C1 segment of cervical spinal cord (tissue), 14 donors: ENCODE results near the gene CIAO2B.
"Not testable (repeated sequence)": the region's sequence is repeated elsewhere in the genome, so short reads cannot be mapped to it uniquely, and the experiment has no call there.

ENCODE experiments used
- DNase-seq, 14 donors: peaks; one replicate each; lab custom pipeline; 2025; lab: John Stamatoyannopoulos, UW

Gene CIAO2B

DNA sequence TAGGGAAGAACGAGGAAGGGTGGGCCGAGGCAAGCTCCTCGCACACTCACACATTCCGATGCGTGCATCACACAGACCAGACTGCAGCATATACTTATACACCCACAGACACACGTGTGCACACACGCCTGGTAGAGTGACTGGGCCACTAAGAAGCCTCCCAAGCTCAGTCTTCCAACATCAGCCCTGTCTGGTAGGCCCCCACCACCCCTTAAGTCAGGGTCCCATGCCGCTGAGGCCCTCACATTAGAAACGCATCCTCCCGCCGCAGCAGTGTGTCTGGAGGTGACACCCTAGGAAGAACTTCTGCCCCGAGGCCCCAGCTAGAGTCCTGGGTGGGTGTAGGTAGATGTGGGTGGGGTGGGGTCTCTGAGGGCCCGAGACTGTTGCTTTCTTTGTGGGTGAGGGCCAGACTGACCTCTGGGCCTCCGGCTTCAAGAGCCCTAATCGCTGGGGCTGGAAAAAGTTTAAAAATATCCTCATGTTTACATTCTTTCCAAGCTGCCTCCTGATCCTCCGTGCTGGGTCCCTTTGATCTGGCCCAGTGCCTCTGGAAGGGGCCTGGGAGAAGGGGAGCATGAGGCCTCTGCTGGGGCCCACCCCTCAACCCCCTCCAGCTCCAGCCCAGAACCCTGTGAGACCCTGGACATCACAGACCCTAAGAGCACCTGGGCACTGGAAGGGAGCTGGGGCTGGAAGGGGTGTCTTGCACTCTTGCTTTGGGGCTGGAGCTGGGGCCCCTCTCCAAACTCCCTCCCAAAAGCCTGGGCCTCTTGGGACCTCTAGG lies 29.2 kb downstream of the CIAO2B start:
- no peak for DNase-seq

DNA sequence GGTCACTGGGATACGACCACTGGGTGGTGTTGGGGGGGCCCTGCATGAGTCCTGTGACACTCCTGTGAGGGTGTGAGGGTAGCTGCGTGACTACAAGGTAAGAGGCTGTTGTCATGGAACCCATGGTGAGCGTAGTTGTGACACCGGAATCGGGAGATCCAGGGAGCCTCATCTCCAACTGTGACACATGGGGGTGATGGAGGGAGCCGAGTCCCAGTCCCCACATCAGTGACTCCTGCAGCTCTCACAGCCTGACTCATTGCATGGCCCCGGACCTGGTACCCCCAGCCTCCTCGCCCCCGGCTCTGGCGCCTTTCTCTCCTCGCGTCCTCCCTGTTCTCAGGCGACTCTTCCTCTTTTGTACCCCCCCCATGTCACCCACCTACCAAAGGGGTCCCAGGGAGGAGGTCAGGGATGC lies 29.8 kb downstream of the CIAO2B start:
- DNase-seq, result no peak

DNA sequence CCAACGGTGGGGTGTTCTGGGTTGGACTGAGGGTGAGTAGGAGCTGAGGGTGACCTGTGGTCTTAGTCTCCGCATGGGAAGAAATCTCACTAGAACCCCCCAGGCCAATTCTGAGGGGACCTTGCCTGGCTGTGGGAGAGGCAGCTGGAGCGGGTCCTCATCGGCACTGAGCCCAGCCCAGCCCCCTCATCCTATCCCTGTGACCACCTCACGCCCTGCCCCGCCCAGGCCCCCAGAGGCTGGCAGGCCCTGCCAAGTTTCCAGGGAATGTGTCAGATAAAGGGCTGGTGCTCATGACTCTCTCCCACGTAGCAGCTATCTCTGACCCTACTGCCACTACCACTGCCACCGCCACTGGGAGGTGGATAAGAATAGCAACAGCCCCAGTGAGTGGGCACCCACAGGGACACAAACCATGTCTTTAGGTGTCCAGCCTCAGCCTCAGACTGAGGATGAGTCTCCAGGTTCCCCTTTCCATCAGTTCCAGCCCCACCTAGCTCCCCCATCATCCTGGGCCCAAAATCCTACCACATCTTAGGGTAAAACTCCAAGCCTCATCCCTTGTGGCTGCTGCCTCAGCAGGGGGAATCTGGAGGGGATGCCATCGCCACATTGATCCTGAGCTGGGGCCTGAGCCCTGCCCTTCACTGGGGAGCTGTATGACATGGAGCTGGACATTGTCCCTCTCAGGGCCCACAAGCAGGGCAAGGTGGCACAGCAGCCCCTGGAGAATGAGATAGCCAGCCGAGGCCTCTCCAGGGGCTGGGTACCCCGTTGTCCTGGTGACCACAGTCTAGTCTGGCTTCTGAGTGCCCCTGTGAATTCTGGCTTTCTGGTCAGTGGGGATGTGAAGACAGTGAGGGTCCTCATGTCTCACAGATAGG lies 30.4 kb downstream of the CIAO2B start:
- no peak for DNase-seq

DNA sequence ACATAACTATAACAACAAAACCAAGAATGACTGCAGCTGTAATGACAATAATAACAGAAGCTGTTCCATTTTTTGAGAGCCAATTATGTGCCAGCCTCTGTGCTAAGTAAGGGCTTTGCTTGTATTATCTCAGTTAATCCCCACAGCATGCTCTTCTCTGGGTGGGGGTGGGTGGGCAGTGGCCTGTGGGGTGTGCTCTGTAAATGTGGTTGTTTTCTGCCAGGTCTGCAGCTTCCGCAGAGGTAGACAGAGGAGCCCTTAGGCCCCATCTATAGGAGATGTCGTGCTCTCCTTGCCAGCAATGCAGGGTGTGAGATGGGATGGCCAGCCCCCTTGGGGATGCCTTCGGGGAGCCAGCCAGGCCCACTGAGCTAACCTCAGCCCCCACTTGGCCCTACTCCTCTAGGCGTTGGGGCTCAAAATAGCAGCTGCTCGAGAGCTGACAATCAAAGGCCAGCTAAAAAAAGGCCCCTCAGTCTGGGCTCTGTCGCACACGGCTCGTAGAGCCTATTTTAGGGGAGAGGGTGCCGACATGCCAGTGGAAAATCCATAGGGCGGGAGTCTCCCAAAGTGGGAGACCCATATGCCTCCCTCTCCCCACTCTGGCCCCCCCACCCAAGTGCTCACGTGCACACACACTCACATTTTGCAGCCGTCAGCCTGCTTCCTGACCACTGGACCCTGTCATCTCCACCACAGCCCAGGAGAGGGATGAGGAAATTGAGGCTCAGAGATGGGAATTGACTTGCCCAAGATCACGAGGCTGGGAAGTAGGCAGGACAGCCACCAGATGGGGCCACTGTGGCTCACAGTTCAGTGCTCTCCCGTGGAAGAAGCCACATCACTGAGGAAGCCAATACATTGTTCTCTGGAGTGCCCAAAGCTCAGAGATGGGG lies 31.3 kb downstream of the CIAO2B start:
- no peak for DNase-seq

DNA sequence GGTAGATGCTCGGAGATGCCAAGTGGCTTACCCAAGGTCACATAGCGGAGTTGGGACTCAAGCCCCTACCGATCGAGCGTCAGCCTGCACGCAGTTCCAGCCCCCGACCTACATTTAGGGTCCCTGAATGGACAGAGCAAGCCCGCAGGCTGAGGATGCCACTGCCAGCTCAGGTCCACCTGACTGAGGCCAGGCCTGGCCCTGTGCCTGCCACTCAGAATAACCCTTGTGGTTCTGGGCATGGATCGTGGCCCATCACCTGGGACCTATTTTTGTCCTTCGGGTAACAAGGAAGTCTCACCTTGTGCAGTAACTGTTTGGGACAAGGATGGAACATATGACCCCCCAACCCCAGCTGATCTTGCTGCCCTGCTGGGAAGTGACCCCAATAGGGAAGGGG lies 32.6 kb downstream of the CIAO2B start:
- peak in 1 of 14 donors; percentile 81 for DNase-seq

DNA sequence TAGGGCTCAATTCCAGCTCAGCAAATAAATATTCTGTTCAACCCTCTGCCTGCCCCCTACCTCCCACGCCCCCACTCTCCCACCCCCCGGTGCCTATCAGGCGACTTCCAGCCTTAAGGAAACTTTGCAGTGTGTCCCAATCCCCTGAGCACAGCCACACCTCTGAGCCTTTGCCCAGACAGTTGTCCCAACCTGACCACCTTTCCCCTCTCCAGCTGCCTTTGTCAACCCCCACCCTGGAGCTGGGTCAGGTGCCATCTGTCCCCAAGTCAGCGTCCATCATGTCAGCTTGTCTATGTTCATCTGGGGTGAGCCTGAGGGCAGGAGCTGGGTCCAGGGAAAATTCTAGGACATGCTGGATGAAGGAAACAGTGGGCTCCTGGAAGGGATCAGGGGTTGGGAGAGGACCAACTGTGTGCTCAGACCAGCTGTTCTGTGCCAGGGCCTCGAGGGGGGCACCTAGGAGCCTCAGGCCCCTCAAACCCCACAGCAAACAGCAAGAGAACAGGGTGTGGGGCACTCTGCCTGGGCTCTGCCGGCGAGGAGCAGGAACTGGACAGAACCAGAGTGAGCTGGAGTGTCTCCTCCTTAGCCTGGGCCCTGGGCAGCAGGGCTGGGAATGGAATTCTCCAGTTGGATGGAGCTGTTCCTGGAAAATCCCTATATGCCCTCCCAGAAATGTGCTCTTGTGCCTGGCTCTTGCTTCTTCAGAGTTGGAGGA lies 33.3 kb downstream of the CIAO2B start:
- DNase-seq, result peak in 9 of 14 donors; percentile 16 to 78 (median 33)

DNA sequence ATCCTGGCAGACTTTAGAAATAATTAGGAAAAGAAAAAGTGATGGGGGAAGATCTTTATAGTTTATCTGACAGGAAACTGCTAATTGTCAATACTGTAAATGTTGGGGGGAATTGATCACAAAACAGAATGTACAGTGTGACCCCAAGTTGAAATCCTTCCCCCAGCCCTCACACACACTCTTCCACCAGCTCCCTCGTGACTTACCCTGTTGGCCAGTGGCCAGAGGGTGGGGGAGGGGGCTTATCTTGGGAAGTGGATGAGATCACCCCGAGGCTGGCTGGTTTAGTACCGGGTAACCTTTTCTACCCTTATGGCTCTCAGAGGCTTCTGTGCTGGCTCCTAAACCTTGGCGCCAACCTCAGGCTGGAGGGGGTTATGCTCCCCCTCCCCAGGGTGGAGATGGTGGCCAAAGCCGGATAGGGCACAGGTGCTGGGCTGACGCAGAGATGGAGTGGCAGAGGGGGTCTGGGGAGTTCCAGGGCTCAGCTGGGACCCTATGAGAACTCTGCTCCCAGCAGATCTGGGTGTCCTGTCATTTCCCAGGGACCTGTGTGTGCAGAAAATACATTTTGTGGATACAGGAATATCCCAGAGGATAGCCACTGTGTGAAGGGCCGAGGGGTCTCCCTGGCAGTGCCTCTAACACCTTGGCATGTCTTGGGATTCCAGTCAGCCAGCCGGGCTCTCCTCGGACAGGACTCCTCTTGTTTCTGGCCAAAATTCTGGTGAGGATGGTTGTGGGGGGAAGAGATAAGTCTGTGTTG lies 34.1 kb downstream of the CIAO2B start:
- peak in 2 of 14 donors; percentile 22 to 38 for DNase-seq

DNA sequence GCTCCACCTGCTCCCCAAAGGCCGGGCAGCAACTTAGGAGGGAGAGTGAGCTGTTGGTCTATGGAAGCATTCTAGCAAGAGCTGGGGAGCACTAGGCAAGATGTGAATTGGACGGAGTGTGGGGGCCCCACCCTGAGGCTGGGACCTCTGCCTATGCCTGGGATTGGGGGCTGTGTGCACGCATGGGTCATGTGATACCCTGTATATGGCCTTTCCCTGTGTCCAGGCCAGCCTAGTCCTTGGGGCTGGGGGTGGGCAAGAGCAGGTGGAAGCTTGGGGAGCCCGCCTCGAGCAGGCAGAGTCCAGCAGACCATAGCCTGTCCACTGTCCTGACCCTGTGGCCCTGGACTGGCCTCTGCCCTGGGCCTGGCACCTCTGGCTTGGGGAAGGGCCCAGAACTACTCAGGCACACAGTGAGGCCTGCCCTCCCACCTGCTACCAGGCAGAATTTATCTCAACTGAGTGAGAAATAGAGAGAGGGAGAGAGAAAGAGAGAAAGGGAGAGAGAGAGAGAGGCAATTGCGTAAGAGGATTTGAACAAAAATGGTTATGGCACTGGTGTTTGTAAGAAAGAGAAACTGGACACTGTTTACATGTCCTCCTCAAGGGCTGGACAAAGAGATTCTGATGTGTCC lies 34.8 kb downstream of the CIAO2B start:
- DNase-seq, result no peak

DNA sequence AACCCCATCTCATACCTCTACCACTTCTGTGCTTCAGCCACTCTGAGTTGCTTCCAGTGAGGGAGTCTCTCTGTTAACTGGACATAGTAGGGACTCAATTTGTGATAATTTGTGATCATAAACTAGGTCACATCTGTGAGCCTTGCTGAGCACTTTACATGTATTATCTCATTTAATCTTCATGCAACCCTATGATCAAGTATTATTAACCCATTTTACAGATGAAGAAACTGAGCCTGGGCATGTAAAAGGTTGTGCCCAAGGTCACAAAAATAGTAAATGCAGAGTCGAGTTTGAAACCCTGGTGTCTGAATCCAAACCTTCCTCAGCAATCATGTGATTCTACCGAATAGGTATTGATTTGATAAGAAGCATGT lies 35.3 kb downstream of the CIAO2B start:
- DNase-seq, result no peak

DNA sequence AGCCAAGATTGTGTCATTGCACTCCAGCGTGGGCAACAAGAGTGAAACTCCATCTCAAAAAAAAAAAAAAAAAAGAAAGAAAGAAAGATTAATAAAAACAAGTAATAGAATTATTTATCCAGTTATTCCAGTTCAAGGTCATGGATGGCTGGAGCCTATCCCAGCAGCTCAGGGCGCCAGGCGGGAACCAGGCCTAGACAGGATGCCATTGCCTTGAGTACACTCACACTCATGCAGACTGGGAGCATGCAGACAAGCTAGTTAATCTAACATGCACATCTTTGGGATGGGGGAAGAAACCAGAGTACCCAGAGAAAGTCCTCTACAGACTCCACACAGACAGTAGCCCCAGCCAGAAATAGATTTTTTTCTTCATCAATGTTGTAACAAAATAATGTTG lies 36.0 kb downstream of the CIAO2B start:
- DNase-seq, result no peak

DNA sequence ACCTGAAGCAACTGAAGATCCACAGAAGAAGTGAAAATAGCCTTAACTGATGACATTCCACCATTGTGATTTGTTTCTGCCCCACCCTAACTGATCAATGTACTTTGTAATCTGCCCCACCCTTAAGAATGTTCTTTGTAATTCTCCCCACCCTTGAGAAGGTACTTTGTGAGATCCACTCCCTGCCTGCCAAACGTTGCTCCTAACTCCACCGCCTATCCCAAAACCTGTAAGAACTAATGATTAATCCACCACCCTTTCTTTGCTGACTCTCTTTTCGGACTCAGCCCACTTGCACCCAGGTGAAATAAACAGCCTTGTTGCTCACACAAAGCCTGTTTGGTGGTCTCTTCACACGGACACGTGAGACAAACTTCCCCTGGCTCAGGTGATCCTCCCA lies 37.5 kb downstream of the CIAO2B start:
- DNase-seq, result not testable (repeated sequence)

DNA sequence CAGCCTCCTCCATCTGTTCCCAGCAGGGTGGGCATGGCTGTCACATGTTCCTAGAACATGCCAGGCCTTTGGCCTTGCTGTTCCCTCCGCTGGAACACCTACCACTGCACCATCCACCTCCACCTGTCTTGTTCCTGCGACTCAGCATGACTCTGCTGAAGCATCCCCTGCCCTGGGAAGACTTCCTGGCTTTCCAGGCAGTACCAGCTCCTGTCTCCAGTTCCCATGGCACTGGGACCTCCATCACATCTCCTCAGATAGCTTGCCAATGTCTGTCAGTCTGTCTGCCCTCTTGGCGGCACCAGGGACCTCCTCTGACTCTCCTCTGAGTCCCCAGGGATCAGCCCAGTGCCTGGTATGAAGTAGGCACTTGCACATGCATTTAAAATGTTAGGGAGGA lies 38.2 kb downstream of the CIAO2B start:
- DNase-seq, result peak in 1 of 14 donors; percentile 18

DNA sequence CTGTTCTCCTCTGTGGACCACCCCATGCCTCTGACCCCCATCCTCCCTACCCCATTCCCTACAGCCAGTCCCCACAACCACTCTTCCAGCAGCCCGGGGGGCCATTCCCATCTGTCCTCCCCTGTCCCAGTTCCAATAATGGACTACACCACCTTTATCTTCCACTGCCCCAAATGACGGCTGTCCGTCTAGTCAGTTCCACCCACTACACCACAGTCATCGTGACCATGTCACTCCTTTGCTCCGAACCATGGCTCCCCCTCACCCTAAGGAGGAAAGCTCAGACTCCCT lies 38.6 kb downstream of the CIAO2B start:
- DNase-seq, result no peak

DNA sequence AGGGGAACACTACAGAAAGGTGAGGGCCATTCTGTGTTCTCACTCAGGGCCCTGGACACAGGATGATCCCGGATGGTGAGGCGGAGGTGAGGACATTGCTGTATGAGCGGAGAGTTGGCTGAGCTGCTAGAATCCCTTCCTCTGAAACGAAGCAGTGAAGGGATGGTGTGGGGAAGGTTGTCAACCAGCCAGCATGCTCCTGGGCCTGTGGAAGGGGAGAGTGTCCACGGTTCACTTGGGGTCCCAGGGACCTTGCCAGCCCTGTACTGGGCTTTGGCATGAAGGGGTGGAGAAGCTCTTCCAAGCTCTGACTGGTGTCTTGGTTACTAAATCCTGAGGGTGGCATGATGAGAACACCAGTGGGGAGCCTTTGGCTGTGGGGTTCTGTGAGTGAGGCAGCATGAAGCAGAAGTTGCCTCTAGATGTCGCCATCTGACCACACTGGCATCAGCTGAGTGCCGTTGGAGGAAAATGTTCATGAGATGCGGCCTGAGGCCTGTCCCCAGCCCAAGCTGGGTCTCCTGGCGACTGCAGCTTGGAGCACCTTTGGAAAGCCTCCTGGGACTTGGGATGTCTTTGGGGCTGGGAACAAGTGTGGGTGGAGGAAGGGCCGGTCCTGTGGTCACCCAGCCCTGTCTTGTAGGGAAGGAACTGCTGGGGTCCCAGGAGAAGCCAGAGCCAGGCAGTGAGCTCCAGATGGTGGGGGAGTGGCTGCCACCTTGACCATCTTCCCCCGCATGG lies 39.1 kb downstream of the CIAO2B start:
- peak in 13 of 14 donors; percentile 11 to 79 (median 40) for DNase-seq

DNA sequence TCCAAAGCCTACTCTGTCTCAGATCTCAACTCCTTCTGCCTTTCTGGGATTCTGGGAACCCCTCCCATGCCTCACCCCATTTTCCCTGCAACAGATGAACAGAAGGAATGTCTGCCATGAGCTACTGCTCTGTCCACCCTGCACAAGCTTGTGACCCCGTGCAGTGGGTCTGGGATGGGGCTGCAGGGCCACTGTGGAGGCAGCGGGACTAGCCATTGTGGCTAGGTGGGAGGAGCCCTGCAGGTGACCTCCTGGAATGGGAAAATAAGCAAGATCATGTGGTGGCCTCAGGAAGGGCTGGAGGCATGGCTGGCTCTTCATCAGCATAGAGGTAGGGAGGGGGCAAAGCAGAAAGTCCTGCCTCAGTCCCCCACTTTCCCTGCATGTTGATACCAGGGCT lies 40.1 kb downstream of the CIAO2B start:
- DNase-seq, result no peak

DNA sequence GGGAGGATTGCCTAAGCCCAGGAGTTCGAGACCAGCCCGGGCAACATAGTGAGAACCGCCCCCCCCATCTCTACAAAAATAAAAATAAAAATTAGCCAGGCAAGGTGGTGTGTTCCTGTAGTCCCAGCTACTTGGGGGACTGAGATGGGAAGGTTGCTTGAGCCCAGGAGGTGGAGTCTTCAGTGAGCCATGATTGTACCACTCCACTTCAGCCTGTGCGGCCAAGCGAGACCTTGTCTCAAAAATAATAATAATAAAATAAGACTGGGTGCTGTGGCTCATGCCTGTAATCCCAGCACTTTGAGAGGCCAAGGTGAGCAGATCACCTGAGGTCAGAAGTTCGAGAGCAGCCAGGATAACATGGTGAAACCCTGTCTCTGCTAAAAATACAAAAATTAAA lies 42.4 kb downstream of the CIAO2B start:
- no peak for DNase-seq

DNA sequence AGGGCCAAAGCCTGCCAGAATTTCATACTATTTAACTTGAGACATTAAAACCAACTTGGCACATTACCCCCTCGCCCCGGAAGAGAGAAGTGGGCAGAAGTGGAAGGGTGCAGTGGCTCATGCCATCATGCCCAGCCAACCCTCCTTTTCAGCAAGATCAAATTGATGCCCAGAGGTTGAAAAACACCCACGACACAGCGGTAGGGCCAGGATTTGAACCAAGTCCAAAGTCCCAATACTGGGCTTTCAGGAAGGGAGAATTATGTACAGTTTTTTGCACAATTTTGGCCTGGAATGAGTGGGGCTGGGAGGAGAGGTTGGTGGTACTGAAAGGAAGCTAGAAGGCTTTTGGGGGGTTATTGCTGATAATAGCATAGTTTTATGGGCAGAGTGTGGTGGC lies 42.8 kb downstream of the CIAO2B start:
- no peak for DNase-seq

DNA sequence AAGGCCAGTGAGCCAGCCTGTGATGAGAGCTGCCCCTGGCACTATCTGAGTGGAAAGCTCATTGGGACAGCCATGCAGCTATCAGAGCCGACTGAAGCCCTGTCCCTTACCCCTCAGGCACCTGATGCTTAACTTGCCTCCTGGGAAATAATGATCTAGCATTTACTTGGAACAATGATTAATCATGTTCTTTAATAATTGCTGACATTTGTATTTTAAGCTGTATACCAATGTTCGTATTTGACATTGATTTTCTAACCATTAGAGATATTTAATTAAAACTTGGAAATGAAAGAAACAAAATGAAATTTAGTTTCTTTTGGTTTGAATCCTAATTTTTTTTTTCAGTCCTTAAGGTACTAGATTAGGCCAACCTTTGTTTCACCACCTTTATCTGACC lies 43.4 kb downstream of the CIAO2B start:
- no peak for DNase-seq

DNA sequence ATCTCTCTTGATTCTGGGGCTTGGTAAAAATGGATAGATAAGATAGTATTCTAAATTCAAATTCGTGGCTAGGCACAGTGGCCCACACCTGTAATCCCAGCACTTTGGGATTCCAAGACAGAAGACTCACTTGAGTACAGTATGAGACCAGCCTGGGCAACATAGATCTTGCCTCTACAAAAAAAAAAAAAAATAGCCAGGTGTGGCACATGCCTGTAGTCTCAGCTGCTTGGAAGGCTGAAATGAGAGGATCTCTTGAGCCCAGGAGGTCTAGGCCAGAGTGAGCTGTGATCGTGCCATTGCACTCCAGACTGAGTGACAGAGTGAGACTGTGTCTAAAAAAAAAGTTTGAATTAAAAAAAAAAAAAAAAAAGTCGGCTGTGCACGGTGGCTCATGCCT lies 44.6 kb downstream of the CIAO2B start:
- DNase-seq, result no peak
